H1 (cell line): ENCODE measurements around the gene RERE. TPM values are rescaled to one million over a fixed set of nuclear protein-coding genes. Genes with fewer than 3 reads are reported as not detected.

Experiments used
- CTCF ChIA-PET: fragments of 300-600 bp; sonication (Branson Sonifier 250); formaldehyde crosslinking; loops from one replicate; lab custom pipeline; 2021; ENCODE audit not compliant: partially characterized antibody; lab: Charles Lee
- POLR2A ChIA-PET: fragments of 300-600 bp; sonication (Branson Sonifier 250); formaldehyde crosslinking; loops from one replicate; lab custom pipeline; 2021; ENCODE audit warnings: inconsistent platforms; ENCODE audit not compliant: partially characterized antibody; lab: Charles Lee
- DNase-seq, 2 experiments: peaks; one replicate each; pipeline versions ENCODE4 v3.0.0 to v3.0.0-alpha.2; 2010 to 2022; ENCODE audit warnings: low spot score in 2 of 2, low read depth in 1 of 2, mixed read lengths in 1 of 2
- FAIRE-seq: peaks from 2 replicates; lab custom pipeline; 2011; peaks lifted over from hg19 to GRCh38; lab: Jason Lieb, UNC
- H2AFZ ChIP-seq: 2 replicates; pipeline ENCODE4 v1.8.1; 2012; ENCODE audit warnings: low read length, inconsistent platforms
- H2AK5ac ChIP-seq: 2 replicates; pipeline ENCODE4 v1.6.1; 2013; ENCODE audit warnings: low read depth, low read length
- H2BK120ac ChIP-seq: replicated peaks from 2 replicates; pipeline ENCODE3; 2013; ENCODE audit warnings: low read depth, low read length, inconsistent platforms
- H2BK12ac ChIP-seq: 2 replicates; pipeline ENCODE4 v1.6.1; 2013; ENCODE audit warnings: low read depth, low read length
- H2BK15ac ChIP-seq: 2 replicates; pipeline ENCODE4 v1.6.1; 2013; ENCODE audit warnings: low read length
- H2BK20ac ChIP-seq: 2 replicates; pipeline ENCODE4 v1.6.1; 2013; ENCODE audit warnings: low read length
- H2BK5ac ChIP-seq: 2 replicates; pipeline ENCODE4 v1.6.1; 2013; ENCODE audit warnings: low read depth, low read length
- H3K14ac ChIP-seq: 2 replicates; pipeline ENCODE4 v1.6.1; 2013; ENCODE audit warnings: inconsistent platforms; ENCODE audit not compliant: insufficient read length
- H3K18ac ChIP-seq: 2 replicates; pipeline ENCODE4 v1.6.1; 2013; ENCODE audit warnings: low read length; ENCODE audit errors: extremely low read depth
- H3K23ac ChIP-seq: 2 replicates; pipeline ENCODE4 v1.6.1; 2013; ENCODE audit warnings: inconsistent platforms; ENCODE audit not compliant: insufficient read length
- H3K23me2 ChIP-seq: 2 replicates; pipeline ENCODE4 v1.6.1; 2013; ENCODE audit warnings: low read depth, low read length
- H3K27ac ChIP-seq: 2 replicates; pipeline ENCODE4 v1.6.1; 2011; ENCODE audit warnings: low read depth, low read length, inconsistent platforms
- H3K27me3 ChIP-seq, 4 experiments: replicated peaks in 1 of 4; 1 replicate in 1 of 4; 2 replicates in 3 of 4; pipeline versions ENCODE4 v1.6.1 to v1.8.1; 2011 to 2013; ENCODE audit warnings: low read length in 3 of 4, mild to moderate bottlenecking in 3 of 4, inconsistent platforms in 2 of 4, mixed read lengths in 2 of 4, moderate library complexity in 1 of 4; ENCODE audit not compliant: control insufficient read depth in 3 of 4, insufficient read depth in 3 of 4; ENCODE audit errors: extremely low read depth in 1 of 4
- H3K36me3 ChIP-seq, 4 experiments: 2 replicates each; pipeline versions ENCODE4 v1.6.1 to v1.8.1; 2011 to 2013; ENCODE audit warnings: mild to moderate bottlenecking in 4 of 4, low read length in 3 of 4, moderate library complexity in 2 of 4, control low read depth in 1 of 4, inconsistent platforms in 1 of 4; ENCODE audit not compliant: insufficient read depth in 4 of 4, control insufficient read depth in 2 of 4
- H3K4ac ChIP-seq: replicated peaks from 2 replicates; pipeline ENCODE3; 2013; ENCODE audit warnings: low read length, low read depth, mixed read lengths, inconsistent platforms; ENCODE audit not compliant: insufficient read length
- H3K4me1 ChIP-seq, 4 experiments: replicated peaks in 1 of 4; 1 replicate in 1 of 4; 2 replicates in 3 of 4; pipeline versions ENCODE4 v1.6.1 to v1.8.1; 2011 to 2013; ENCODE audit warnings: low read length in 3 of 4, inconsistent platforms in 2 of 4, mixed read lengths in 1 of 4; ENCODE audit not compliant: insufficient read depth in 4 of 4, control insufficient read depth in 3 of 4
- H3K4me2 ChIP-seq, 2 experiments: 2 replicates each; pipeline versions ENCODE4 v1.6.1 to v1.8.1; 2011 to 2013; ENCODE audit warnings: low read depth in 2 of 2, low read length in 2 of 2, control low read depth in 1 of 2, inconsistent platforms in 1 of 2, mild to moderate bottlenecking in 1 of 2; ENCODE audit not compliant: insufficient read depth in 1 of 2
- H3K4me3 ChIP-seq, 4 experiments: fragments of 200-600, 300-600 bp in 1 of 4; sonication (generic), shearing (Covaris generic), sonication (Bioruptor Twin) in 1 of 4; 2 replicates each; pipeline versions ENCODE4 v1.5.1 to v1.8.1; 2011 to 2016; ENCODE audit warnings: low read length in 4 of 4, low read depth in 3 of 4, control low read depth in 2 of 4, inconsistent platforms in 2 of 4, mild to moderate bottlenecking in 2 of 4, mixed read lengths in 1 of 4, moderate library complexity in 1 of 4; ENCODE audit not compliant: insufficient read depth in 2 of 4; ENCODE audit errors: extremely low read depth in 1 of 4
- H3K56ac ChIP-seq: replicated peaks from 2 replicates; pipeline ENCODE3; 2013; ENCODE audit warnings: low read depth, mild to moderate bottlenecking, mixed read lengths, low read length, inconsistent platforms; ENCODE audit not compliant: insufficient read length
- H3K79me1 ChIP-seq: 2 replicates; pipeline ENCODE4 v1.6.1; 2013; ENCODE audit warnings: low read depth, low read length, control low read depth
- H3K79me2 ChIP-seq, 2 experiments: 2 replicates each; pipeline versions ENCODE4 v1.6.1 to v1.8.1; 2012 to 2013; ENCODE audit warnings: low read length in 2 of 2, mild to moderate bottlenecking in 2 of 2, inconsistent platforms in 1 of 2; ENCODE audit not compliant: insufficient read depth in 2 of 2, control insufficient read depth in 1 of 2
- H3K9ac ChIP-seq, 4 experiments: replicated peaks in 1 of 4; 1 replicate in 1 of 4; 2 replicates in 3 of 4; pipeline versions ENCODE4 v1.6.1 to v1.8.1; 2011 to 2013; ENCODE audit warnings: low read depth in 3 of 4, low read length in 3 of 4, control low read depth in 2 of 4, mild to moderate bottlenecking in 2 of 4, moderate library complexity in 2 of 4, inconsistent platforms in 1 of 4; ENCODE audit errors: extremely low read depth in 1 of 4
- H3K9me3 ChIP-seq, 2 experiments: 2 replicates each; pipeline versions ENCODE4 v1.6.1 to v1.8.1; 2012 to 2013; ENCODE audit warnings: mild to moderate bottlenecking in 2 of 2, moderate library complexity in 2 of 2, control low read depth in 1 of 2, inconsistent platforms in 1 of 2, low read depth in 1 of 2, low read length in 1 of 2, mixed read lengths in 1 of 2; ENCODE audit not compliant: insufficient read depth in 2 of 2
- H4K20me1 ChIP-seq, 2 experiments: replicated peaks in 1 of 2; 2 replicates each; pipeline versions ENCODE3 to v1.8.1; 2011 to 2013; ENCODE audit warnings: inconsistent platforms in 2 of 2, low read length in 2 of 2, mild to moderate bottlenecking in 1 of 2; ENCODE audit not compliant: insufficient read depth in 2 of 2, control insufficient read depth in 1 of 2
- H4K5ac ChIP-seq: 2 replicates; pipeline ENCODE4 v1.6.1; 2013; ENCODE audit warnings: low read length, low read depth, mixed read lengths, inconsistent platforms; ENCODE audit not compliant: insufficient read length
- H4K8ac ChIP-seq: 2 replicates; pipeline ENCODE4 v1.8.0; 2013; ENCODE audit warnings: mild to moderate bottlenecking, moderate library complexity, low read length, inconsistent platforms; ENCODE audit not compliant: insufficient read depth; ENCODE audit errors: extremely low read depth
- H4K91ac ChIP-seq: replicated peaks from 2 replicates; pipeline ENCODE3; 2013; ENCODE audit warnings: low read length, mixed read lengths, inconsistent platforms; ENCODE audit not compliant: insufficient read length
- BRCA1 ChIP-seq: IDR thresholded peaks from 2 replicates; pipeline ENCODE4 v1.6.1; 2012; ENCODE audit warnings: low read depth, low read length, improper control_type of control experiment
- CBX5 ChIP-seq: fragments of 300-800, 300-1000 bp; sonication (generic); IDR thresholded peaks from 2 replicates; pipeline ENCODE4 v1.7.1; 2016; ENCODE audit warnings: antibody characterized with exemption, low read length, low read depth
- CTBP2 ChIP-seq: IDR thresholded peaks from 2 replicates; pipeline ENCODE4 v1.7.0; 2011; ENCODE audit warnings: borderline replicate concordance, mild to moderate bottlenecking, moderate library complexity, mixed read lengths, low read length; ENCODE audit not compliant: insufficient read depth, insufficient read length
- FOSL1 ChIP-seq: IDR thresholded peaks from 2 replicates; pipeline ENCODE4 v1.6.1; 2011; ENCODE audit warnings: mild to moderate bottlenecking, low read depth, low read length, moderate library complexity; ENCODE audit not compliant: insufficient read depth
- GTF2F1 ChIP-seq: IDR thresholded peaks from 2 replicates; pipeline ENCODE4 v1.6.1; 2012; ENCODE audit warnings: low read depth, low read length, improper control_type of control experiment, borderline replicate concordance
- KDM5A ChIP-seq: fragments of 200-600 bp; IDR thresholded peaks from 2 replicates; pipeline ENCODE4 v1.7.1; 2012; ENCODE audit warnings: mild to moderate bottlenecking, low read length, inconsistent platforms, mixed read lengths
- POU5F1 ChIP-seq: IDR thresholded peaks from 2 replicates; pipeline ENCODE4 v1.6.1; 2011; ENCODE audit warnings: low read depth, mild to moderate bottlenecking, low read length, moderate library complexity
- RAD21 ChIP-seq, 2 experiments: IDR thresholded peaks in 1 of 2; conservative IDR thresholded peaks in 1 of 2; 2 replicates each; pipeline ENCODE4 v1.6.1; 2011; ENCODE audit warnings: low read depth in 2 of 2, low read length in 2 of 2, improper control_type of control experiment in 1 of 2, inconsistent platforms in 1 of 2, mild to moderate bottlenecking in 1 of 2, moderate library complexity in 1 of 2
- RNF2 ChIP-seq: fragments of 200-900, 300-1000 bp; sonication (generic); IDR thresholded peaks from 2 replicates; pipeline ENCODE4 v1.7.1; 2016; ENCODE audit warnings: borderline replicate concordance, low read depth, mild to moderate bottlenecking, antibody characterized with exemption, low read length; ENCODE audit not compliant: poor library complexity, severe bottlenecking; ENCODE audit errors: missing control alignments
- SP2 ChIP-seq: IDR thresholded peaks from 2 replicates; pipeline ENCODE4 v1.6.1; 2012; ENCODE audit warnings: mild to moderate bottlenecking, low read length, inconsistent platforms
- SP4 ChIP-seq: IDR thresholded peaks from 2 replicates; pipeline ENCODE4 v1.6.1; 2012; ENCODE audit warnings: low read length, inconsistent platforms
- SUZ12 ChIP-seq: fragments of 200-600 bp; sonication (generic); IDR thresholded peaks from 2 replicates; pipeline ENCODE4 v1.6.1; 2012; ENCODE audit warnings: mild to moderate bottlenecking, inconsistent platforms, low read length, moderate library complexity, mixed read lengths
- ZNF274 ChIP-seq: IDR thresholded peaks from 2 replicates; pipeline ENCODE4 v1.7.0; 2012; ENCODE audit warnings: low read length, borderline replicate concordance; ENCODE audit errors: extremely low read depth
- polyA plus RNA-seq, 7 experiments: library from polyadenylated mRNA; depleted of rRNA in 3 of 7; stranded (reverse) in 5 of 7; unstranded in 2 of 7; fragments of >200 nt in 5 of 7; fragments of 200-250 nt in 2 of 7; gene quantifications; 1 replicate in 5 of 7; 2 replicates in 1 of 7; 4 replicates in 1 of 7; pipeline versions ENCODE4 v1.2.1 to v1.2.3, GENCODE V29; 2011 to 2013; ENCODE audit warnings: missing spikeins in 2 of 7, mixed read lengths in 2 of 7
- total RNA-seq: library from RNA; stranded (reverse); fragmentation: NEBNext Ultra II Directional; extraction: Animal tissue kit (Norgen Biotek cat#: 25700); gene quantifications from 2 replicates; pipeline ENCODE4 v1.2.1, GENCODE V29; 2021
- TF ChIP-seq, protein P1 (sequence below): IDR thresholded peaks from 2 replicates; pipeline ENCODE4 v1.6.1; 2012; ENCODE audit warnings: inconsistent platforms

Gene RERE
- total and polyA plus RNA-seq, 2 of the 8 experiments (the other 6 are each of a cell fraction or from before 2014, with no cell fraction given), result 15.3 to 142 TPM

GRCh38 chr1:8386247-8386646, 431.2 kb downstream of the RERE start:
- H3K56ac ChIP-seq, result no peak overlapping the region
- H3K4ac ChIP-seq, result no peak overlapping the region
- FAIRE-seq, result no peak
- H3K23me2 ChIP-seq, result no peaks in the 10 kb centered on the region; the same call in 1 of the 2 replicates
- H3K14ac ChIP-seq, result no peak overlapping the region
- CTCF ChIA-PET, result interaction anchor here (0.8 to 2.3 kb wide), 9 partner anchors 11 to 57 kb away, joined by 3 to 7 read pairs (median 4); no protein-coding TSS in a partner anchor
- H2BK15ac ChIP-seq, result no peak overlapping the region
- H2BK12ac ChIP-seq, result no peak overlapping the region
- peaks cover 7 to 77% of the 10 kb centered on the region in 2 experiments for H3K79me2 ChIP-seq
- H3K4me2 ChIP-seq, result no peak overlapping the region
- peaks cover 0 to 20% (median 7%) of the 10 kb centered on the region in 4 experiments; a peak in 5 of 7 replicates for H3K4me1 ChIP-seq
- no peak for DNase-seq
- H3K27ac ChIP-seq, result no peak overlapping the region
- peaks cover 12 to 23% of the 10 kb centered on the region in 2 experiments for H4K20me1 ChIP-seq
- H4K91ac ChIP-seq, result no peak overlapping the region
- no peak overlapping the region for H3K18ac ChIP-seq
- no peak overlapping the region for H2AFZ ChIP-seq
- no peak overlapping the region for H2AK5ac ChIP-seq
- no peaks in the 10 kb centered on the region for H3K27me3 ChIP-seq
- POLR2A ChIA-PET, result no interaction called here
- H4K8ac ChIP-seq, result no peak overlapping the region
- H2BK20ac ChIP-seq, result no peak overlapping the region
- peaks cover 0 to 7% (median 2%) of the 10 kb centered on the region in 4 experiments; a peak in 3 of 8 replicates for H3K36me3 ChIP-seq
- H3K4me3 ChIP-seq, result no peak overlapping the region
- no peak overlapping the region for H3K23ac ChIP-seq
- H4K5ac ChIP-seq, result no peak overlapping the region
- no peak overlapping the region for H2BK120ac ChIP-seq
- H3K9me3 ChIP-seq, result no peaks in the 10 kb centered on the region
- H2BK5ac ChIP-seq, result no peak overlapping the region
- H3K79me1 ChIP-seq, result peaks cover 14% of the 10 kb centered on the region; the same call in 1 of the 2 replicates
- no peak overlapping the region for H3K9ac ChIP-seq
- TF ChIP-seq KDM5A, result no peak
- TF ChIP-seq SP2, result no peak
- TF ChIP-seq RNF2, result no peak
- no peak for TF ChIP-seq FOSL1
- TF ChIP-seq RAD21 (IDR thresholded peaks at IDR 0.05 in 1 of 2, conservative IDR thresholded peaks at IDR 0.05 in 1 of 2; ENCODE audit: low read depth in 2 of 2, low read length in 2 of 2), result no peak
- TF ChIP-seq, protein P1, sequence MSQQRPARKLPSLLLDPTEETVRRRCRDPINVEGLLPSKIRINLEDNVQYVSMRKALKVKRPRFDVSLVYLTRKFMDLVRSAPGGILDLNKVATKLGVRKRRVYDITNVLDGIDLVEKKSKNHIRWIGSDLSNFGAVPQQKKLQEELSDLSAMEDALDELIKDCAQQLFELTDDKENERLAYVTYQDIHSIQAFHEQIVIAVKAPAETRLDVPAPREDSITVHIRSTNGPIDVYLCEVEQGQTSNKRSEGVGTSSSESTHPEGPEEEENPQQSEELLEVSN, result no peak
- no peak for TF ChIP-seq SUZ12
- TF ChIP-seq SP4, result no peak
- TF ChIP-seq CTBP2, result no peak
- no peak for TF ChIP-seq CBX5
- no peak for TF ChIP-seq GTF2F1
- no peak for TF ChIP-seq BRCA1
- TF ChIP-seq ZNF274, result no peak
- TF ChIP-seq POU5F1, result no peak
